Measurements from ENCODE around the gene SCMH1.

Gene SCMH1

GRCh38 chr1:41021526-41022308 lies 220.4 kb downstream of the SCMH1 start, which contains the start of gene SLFNL1:
TSS of gene SLFNL1 (minus strand) at chr1:41021725. CDS start at chr1:41020660, 1,065 bp downstream.
- DNase-seq, result no peak

GRCh38 chr1:41020654-41021053 lies 221.5 kb downstream of the SCMH1 start:
- no peak for DNase-seq

GRCh38 chr1:41020109-41020576 lies 222.0 kb downstream of the SCMH1 start:
- DNase-seq, result no peak

GRCh38 chr1:41019353-41019745 lies 222.8 kb downstream of the SCMH1 start:
- no peak for DNase-seq

DNA sequence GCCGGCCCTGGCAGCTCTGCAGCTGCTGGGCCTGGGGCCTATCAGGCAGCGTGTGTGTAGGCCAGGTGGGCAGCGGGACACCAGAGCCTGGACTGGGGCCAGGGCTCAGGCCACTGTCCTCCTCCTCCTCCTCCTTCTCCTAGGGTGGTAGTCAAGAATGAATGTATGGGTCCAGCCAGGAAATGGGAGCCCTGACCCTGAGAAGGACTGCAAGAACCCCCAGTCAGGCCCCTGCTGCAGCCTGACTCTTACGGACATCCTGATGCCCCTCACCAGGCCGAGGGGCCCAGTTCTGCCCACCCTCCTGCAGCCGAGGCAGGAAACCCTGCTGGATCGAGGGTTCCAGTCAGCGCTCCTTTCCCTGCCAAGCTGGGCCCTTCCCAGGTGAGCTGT lies 224.1 kb downstream of the SCMH1 start:
- no peak for DNase-seq

DNA sequence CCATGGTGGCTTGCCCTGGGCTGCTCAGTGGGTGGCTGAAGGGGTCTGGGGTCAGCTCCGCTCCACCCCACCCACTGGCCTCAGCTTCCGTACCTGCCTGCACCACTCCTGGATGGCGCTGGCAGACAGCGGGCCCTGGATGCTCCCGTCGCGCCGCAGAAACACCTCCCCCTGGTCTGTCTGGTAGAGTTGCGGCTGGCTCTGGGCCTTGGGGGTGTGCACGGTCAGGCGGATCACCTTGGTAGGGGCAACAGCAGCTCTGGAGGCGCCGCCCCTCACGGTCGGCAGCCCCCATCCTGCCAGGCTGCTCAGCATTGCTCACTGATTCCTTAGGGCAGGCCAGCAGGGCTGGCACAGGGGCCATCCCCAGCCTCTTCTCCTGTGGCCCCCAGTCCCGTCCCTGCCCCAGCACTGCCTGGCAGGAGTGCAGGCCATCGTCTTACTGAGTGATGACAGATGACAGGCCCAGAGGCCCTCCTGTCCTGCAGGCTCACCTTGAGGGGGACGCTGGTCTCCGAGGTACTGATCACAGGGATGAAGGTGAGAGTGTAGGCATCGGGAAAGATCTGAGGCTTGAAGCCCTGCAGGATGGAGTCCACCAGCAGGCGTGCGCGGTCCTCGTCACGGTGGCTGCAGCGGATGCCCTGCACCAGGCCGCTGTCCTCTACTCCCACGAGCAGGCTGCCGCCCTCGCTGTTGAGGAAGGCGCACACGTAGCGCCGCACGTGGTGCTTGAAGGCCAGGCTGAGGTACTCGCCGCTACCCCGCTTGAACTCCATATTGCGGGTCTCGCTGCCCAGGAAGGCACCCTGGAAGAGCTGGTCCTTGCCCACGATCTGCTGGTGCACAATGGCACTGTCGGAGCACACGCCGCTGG lies 224.7 kb downstream of the SCMH1 start:
- DNase-seq, result no peak

DNA sequence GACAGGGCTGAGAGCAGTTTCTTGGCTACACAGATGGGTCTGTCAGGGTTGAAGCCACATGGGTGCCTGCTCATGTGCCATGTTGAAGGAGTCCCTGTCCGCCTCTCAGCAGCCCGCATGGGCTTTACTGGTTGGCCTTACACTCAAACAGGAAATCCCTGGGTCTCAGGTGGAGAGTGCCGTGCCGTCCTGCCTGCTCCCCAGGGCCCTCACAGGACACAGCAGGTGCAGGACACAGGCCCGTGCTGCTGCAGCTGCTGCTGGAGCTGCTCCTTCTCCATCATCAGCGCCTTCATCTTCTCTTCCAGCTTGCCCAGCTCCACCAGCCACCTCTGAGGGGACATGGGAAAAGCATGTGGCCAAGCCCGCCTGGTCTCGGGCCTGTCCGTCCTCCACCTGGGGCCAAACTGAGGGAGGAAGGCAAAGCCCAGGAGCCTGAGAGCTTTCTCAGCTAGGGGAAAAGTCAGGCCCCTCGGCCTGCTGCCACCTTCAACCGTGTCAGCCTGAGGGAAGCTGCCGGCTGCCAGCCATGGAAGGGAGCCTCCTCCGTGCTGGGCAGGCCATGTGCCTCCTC lies 226.1 kb downstream of the SCMH1 start:
- no peak for DNase-seq

DNA sequence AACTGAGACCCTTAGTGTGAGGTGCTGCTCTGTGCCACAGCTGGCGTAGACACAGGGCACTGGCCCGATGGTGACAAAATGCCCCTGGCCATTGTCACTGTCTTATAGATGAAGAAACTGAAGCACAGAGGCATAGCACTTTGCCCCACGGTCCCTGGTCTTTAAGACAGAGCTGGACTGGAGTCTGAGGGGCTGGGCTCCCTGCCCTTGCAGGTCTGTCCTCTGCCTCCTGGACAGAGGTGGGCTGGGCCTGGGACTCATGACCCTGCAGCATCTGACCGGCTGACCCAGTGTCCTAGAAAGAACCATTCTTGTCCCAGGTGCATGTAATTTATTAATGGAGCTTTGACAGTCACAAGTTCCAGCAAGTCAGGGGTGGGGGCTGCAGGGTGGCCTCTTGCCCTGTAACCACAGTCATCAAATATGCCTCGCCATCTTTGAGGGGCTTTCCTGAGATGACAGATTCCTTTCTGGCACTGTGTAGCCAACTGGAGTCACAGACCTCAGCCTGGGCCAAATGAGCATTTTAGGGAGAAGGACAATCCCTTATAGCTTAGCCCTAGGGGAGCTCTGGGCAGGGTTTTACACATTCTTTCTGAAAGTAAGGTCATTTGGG lies 226.7 kb downstream of the SCMH1 start:
- DNase-seq, result no peak

GRCh38 chr1:41014871-41015270 lies 227.2 kb downstream of the SCMH1 start:
- no peak for DNase-seq

GRCh38 chr1:41013796-41014195 lies 228.3 kb downstream of the SCMH1 start:
- DNase-seq, result no peak

GRCh38 chr1:41013024-41013423 lies 229.1 kb downstream of the SCMH1 start:
- DNase-seq, result no peak

DNA sequence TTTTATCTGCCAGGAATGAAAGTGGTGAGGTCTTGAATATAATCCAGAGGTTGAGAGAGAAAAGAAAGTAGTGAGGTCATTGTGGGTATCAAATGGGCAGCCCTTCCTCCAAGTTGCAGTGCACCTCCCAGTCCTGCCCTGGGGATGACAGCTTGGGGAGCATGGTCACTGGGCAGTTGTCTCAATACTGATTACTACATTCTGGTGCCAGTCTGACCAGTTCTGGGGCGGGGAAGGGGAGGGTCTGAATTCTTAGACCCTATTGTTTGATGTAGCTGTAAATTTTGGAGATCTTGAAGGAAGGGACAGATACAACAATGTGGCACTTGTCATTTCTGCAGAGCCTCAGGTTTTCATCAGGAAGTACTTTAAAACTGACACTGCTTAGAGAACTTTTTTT lies 231.8 kb downstream of the SCMH1 start:
- no peak for DNase-seq

GRCh38 chr1:41009466-41009865 lies 232.6 kb downstream of the SCMH1 start:
- no peak for DNase-seq

- DNase-seq, result no peak
Measured at GRCh38 chr1:41006942-41007865, 234.9 kb downstream of the SCMH1 start.

DNA sequence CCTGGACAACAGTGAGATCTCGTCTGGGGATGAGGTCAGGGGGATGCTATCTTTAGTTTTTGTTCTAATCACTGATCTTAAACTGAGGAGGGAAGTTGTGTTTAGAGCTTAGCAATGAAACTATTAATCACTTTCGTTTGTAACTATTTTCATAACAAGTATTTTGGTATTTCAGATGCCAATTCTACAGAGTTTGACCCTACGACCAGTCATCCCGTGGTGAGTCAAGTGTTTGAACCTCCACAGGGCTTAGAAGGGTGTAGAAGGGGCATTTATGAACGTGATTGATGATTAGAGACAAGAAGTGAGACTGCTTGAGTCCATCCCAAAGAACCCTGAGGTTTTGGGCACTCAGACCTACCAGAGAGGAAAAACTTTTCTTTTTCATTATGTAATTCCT lies 236.2 kb downstream of the SCMH1 start:
- DNase-seq, result no peak

- peak; percentile 86 to 91 for DNase-seq
Measured at GRCh38 chr1:41003640-41004220, 238.4 kb downstream of the SCMH1 start.

- no peak for DNase-seq
Measured at GRCh38 chr1:41003127-41003639, 238.9 kb downstream of the SCMH1 start.

- DNase-seq, result no peak
Measured at GRCh38 chr1:40998668-40999067, 243.4 kb downstream of the SCMH1 start.

DNA sequence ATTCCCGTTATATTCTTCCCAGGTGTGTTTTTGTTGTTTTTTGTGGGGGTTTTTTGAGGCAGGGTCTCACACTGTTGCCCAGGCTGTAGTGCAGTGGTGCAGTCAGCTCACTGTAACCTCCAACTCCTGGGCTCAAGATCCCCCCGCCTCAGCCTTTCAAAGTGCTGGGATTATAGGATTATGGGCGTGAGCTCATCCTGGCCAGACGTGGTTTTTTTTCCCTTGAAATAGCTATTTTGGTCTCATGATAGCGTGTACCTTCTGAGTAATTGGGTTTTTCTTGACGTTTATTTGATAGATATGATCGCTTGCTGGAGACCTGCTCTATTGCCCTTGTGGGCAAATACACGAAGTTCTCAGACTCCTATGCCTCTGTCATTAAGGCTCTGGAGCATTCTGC lies 245.0 kb downstream of the SCMH1 start:
- DNase-seq, result no peak

DNA sequence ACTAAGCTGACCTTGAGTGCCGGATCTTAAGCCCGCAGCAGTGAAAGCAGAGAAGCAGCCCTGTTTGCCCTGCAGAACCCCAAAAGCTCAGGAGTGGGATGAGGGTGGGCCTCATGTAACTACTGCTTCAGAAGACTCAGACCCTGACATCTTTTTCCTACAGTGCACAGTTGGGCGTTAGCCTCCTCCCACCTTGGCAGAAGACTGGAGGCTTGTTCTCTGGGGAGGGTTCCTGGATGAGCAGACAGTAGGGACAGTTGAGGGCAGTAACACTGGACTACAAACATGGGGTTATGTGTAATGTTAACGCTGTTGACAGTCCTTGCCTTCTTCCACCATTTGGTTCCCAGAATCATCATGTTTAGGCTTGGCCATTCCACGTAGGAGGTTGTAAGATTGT lies 253.0 kb downstream of the SCMH1 start:
- DNase-seq, result no peak

- DNase-seq, result no peak
Measured at GRCh38 chr1:40988280-40988679, 253.8 kb downstream of the SCMH1 start.
